GM12891 (cell line): ENCODE data around the gene HMGCS2.

Experiments used
- POLR2A ChIP-seq: IDR thresholded peaks from 2 replicates; pipeline ENCODE4 v1.6.1; 2011; ENCODE audit warnings: low read depth, low read length, control low read depth
- POLR2AphosphoS5 ChIP-seq: IDR thresholded peaks from 2 replicates; pipeline ENCODE4 v1.6.1; 2011; ENCODE audit warnings: low read depth, low read length, control low read depth
- POU2F2 ChIP-seq: IDR thresholded peaks from 2 replicates; pipeline ENCODE4 v1.6.1; 2011; ENCODE audit warnings: low read depth, mild to moderate bottlenecking, control low read depth, low read length, moderate library complexity
- SPI1 ChIP-seq: IDR thresholded peaks from 2 replicates; pipeline ENCODE4 v1.6.1; 2011; ENCODE audit warnings: low read depth, low read length, control low read depth
- TAF1 ChIP-seq: IDR thresholded peaks from 2 replicates; pipeline ENCODE4 v1.6.1; 2011; ENCODE audit warnings: low read depth, low read length, control low read depth

- no peak for TF ChIP-seq POLR2A
- TF ChIP-seq SPI1 = no peak
- TF ChIP-seq POLR2AphosphoS5 = no peak
- TF ChIP-seq TAF1 = no peak
- no peak for TF ChIP-seq POU2F2
Measured at GRCh38 chr1:119762409-119762808, 6.3 kb downstream of the HMGCS2 start.
